ENCODE data around the gene UBE2D3. TPM values are rescaled to one million over a fixed set of nuclear protein-coding genes. Genes with fewer than 3 reads are reported as not detected.

UBE2D3 gene
- total RNA-seq, 1 donor from 2014 or later = 340 TPM

- H3K27ac Mint-ChIP-seq (ENCODE audit: unreplicated experiment) = no peak overlapping the region
- FAIRE-seq (no peak), DNase-seq (ENCODE audit: low read depth) (no peak)
- H3K4me1 Mint-ChIP-seq (ENCODE audit: low read depth, unreplicated experiment) = peaks cover 5% of the 10 kb centered on the region
- peaks cover 75% of the 10 kb centered on the region for H3K36me3 ChIP-seq (ENCODE audit: insufficient read depth, low read length)
- no peak overlapping the region for H3K4me3 ChIP-seq (ENCODE audit: insufficient read depth, low read depth, low read length)
- TF ChIP-seq CTCF (IDR thresholded peaks at IDR 0.05; ENCODE audit: insufficient read depth, low read depth, low read length) (no peak), EZH2 (IDR thresholded peaks at IDR 0.05; ENCODE audit: insufficient read depth, low read length) (no peak)
- no peak overlapping the region for H3K4me2 ChIP-seq (ENCODE audit: low read length)
- no peaks in the 10 kb centered on the region for H3K9me3 Mint-ChIP-seq (ENCODE audit: unreplicated experiment)
- H3K79me2 ChIP-seq (ENCODE audit: insufficient read depth, low read length) = peaks cover 85% of the 10 kb centered on the region
- H3K9me3 ChIP-seq (ENCODE audit: insufficient read depth, low read depth, low read length) = no peaks in the 10 kb centered on the region
- H2AFZ ChIP-seq (ENCODE audit: low read depth, low read length) = no peak overlapping the region
- no peaks in the 10 kb centered on the region for H3K4me1 ChIP-seq (ENCODE audit: insufficient read depth, low read length)
- H3K9ac ChIP-seq (ENCODE audit: low read length) = no peak overlapping the region
- H4K20me1 ChIP-seq (ENCODE audit: insufficient read depth, low read length) = peaks cover 68% of the 10 kb centered on the region
- H3K27me3 ChIP-seq (ENCODE audit: insufficient read depth, low read length) = no peaks in the 10 kb centered on the region
- H3K4me3 Mint-ChIP-seq (ENCODE audit: unreplicated experiment) = no peak overlapping the region
- peaks cover 2% of the 10 kb centered on the region for H3K36me3 Mint-ChIP-seq (ENCODE audit: low read depth, unreplicated experiment)
- H3K27ac ChIP-seq (ENCODE audit: low read depth, low read length) = no peak overlapping the region
- H3K27me3 Mint-ChIP-seq (ENCODE audit: low read depth, unreplicated experiment) = no peaks in the 10 kb centered on the region
Observed at GRCh38 chr4:102799816-102800215, 27.5 kb downstream of the UBE2D3 start.

- no peak overlapping the region for H3K27ac ChIP-seq (ENCODE audit: low read depth, low read length)
- H3K4me1 ChIP-seq (ENCODE audit: insufficient read depth, low read length) = no peaks in the 10 kb centered on the region
- Mint-ChIP-seq H3K27me3 (ENCODE audit: low read depth, unreplicated experiment) (no peaks in the 10 kb centered on the region), H3K9me3 (ENCODE audit: unreplicated experiment) (no peaks in the 10 kb centered on the region), H3K36me3 (ENCODE audit: low read depth, unreplicated experiment) (peaks cover 6% of the 10 kb centered on the region), H3K4me1 (ENCODE audit: low read depth, unreplicated experiment) (peaks cover under 1% of the 10 kb centered on the region), H3K27ac (ENCODE audit: unreplicated experiment) (no peak overlapping the region), H3K4me3 (ENCODE audit: unreplicated experiment) (no peak overlapping the region)
- H3K4me2 ChIP-seq (ENCODE audit: low read length) = no peak overlapping the region
- H3K4me3 ChIP-seq (ENCODE audit: insufficient read depth, low read depth, low read length) = no peak overlapping the region
- no peak overlapping the region for H3K9ac ChIP-seq (ENCODE audit: low read length)
- DNase-seq (ENCODE audit: low read depth) (no peak), FAIRE-seq (no peak)
- H4K20me1 ChIP-seq (ENCODE audit: insufficient read depth, low read length) = peaks cover 64% of the 10 kb centered on the region
- no peak overlapping the region for H2AFZ ChIP-seq (ENCODE audit: low read depth, low read length)
- H3K27me3 ChIP-seq (ENCODE audit: insufficient read depth, low read length) = no peaks in the 10 kb centered on the region
- H3K79me2 ChIP-seq (ENCODE audit: insufficient read depth, low read length) = peaks cover 42% of the 10 kb centered on the region
- peaks cover 73% of the 10 kb centered on the region for H3K36me3 ChIP-seq (ENCODE audit: insufficient read depth, low read length)
- H3K9me3 ChIP-seq (ENCODE audit: insufficient read depth, low read depth, low read length) = no peaks in the 10 kb centered on the region
- no peak for TF ChIP-seq CTCF (IDR thresholded peaks at IDR 0.05; ENCODE audit: insufficient read depth, low read depth, low read length)
- TF ChIP-seq EZH2 (IDR thresholded peaks at IDR 0.05; ENCODE audit: insufficient read depth, low read length) = no peak
Observed at GRCh38 chr4:102794999-102795398, 32.4 kb downstream of the UBE2D3 start.

- H2AFZ ChIP-seq (ENCODE audit: low read depth, low read length) = no peak overlapping the region
- H3K9ac ChIP-seq (ENCODE audit: low read length) = no peak overlapping the region
- FAIRE-seq (no peak), DNase-seq (ENCODE audit: low read depth) (no peak)
- TF ChIP-seq CTCF (IDR thresholded peaks at IDR 0.05; ENCODE audit: insufficient read depth, low read depth, low read length) (no peak), EZH2 (IDR thresholded peaks at IDR 0.05; ENCODE audit: insufficient read depth, low read length) (no peak)
- H3K27ac ChIP-seq (ENCODE audit: low read depth, low read length) = no peak overlapping the region
- peaks cover 4% of the 10 kb centered on the region for H3K4me1 ChIP-seq (ENCODE audit: insufficient read depth, low read length)
- H3K36me3 Mint-ChIP-seq (ENCODE audit: low read depth, unreplicated experiment) = peaks cover 8% of the 10 kb centered on the region
- no peak overlapping the region for H3K27ac Mint-ChIP-seq (ENCODE audit: unreplicated experiment)
- H3K9me3 Mint-ChIP-seq (ENCODE audit: unreplicated experiment) = peaks cover 4% of the 10 kb centered on the region
- H3K27me3 ChIP-seq (ENCODE audit: insufficient read depth, low read length) = no peaks in the 10 kb centered on the region
- no peak overlapping the region for H3K4me3 Mint-ChIP-seq (ENCODE audit: unreplicated experiment)
- H3K4me2 ChIP-seq (ENCODE audit: low read length) = no peak overlapping the region
- no peak overlapping the region for H3K4me3 ChIP-seq (ENCODE audit: insufficient read depth, low read depth, low read length)
- no peaks in the 10 kb centered on the region for H3K27me3 Mint-ChIP-seq (ENCODE audit: low read depth, unreplicated experiment)
- H3K9me3 ChIP-seq (ENCODE audit: insufficient read depth, low read depth, low read length) = no peaks in the 10 kb centered on the region
- peaks cover 14% of the 10 kb centered on the region for H3K4me1 Mint-ChIP-seq (ENCODE audit: low read depth, unreplicated experiment)
- peaks cover 48% of the 10 kb centered on the region for H3K36me3 ChIP-seq (ENCODE audit: insufficient read depth, low read length)
- H3K79me2 ChIP-seq (ENCODE audit: insufficient read depth, low read length) = peaks cover 23% of the 10 kb centered on the region
- peaks cover 50% of the 10 kb centered on the region for H4K20me1 ChIP-seq (ENCODE audit: insufficient read depth, low read length)
Observed at GRCh38 chr4:102792361-102792936, 34.9 kb downstream of the UBE2D3 start.
